Fibroblast of lung (primary cell): ENCODE measurements around the gene ITK. TPM values are rescaled to one million over a fixed set of nuclear protein-coding genes. Genes with fewer than 3 reads are reported as not detected.

Experiments
- DNase-seq, 2 donors: peaks; one replicate each; pipeline versions ENCODE4 v3.0.0 to v3.0.0-alpha.2; 2010; ENCODE audit warnings: low read depth in 2 of 2
- H2AFZ ChIP-seq: 2 replicates; pipeline ENCODE4 v1.5.1; 2012; ENCODE audit warnings: low read length, control low read depth, inconsistent platforms
- H3K27ac ChIP-seq: 2 replicates; pipeline ENCODE4 v1.5.1; 2011; ENCODE audit warnings: low read length, control low read depth; ENCODE audit not compliant: insufficient read depth
- H3K27me3 ChIP-seq: 2 replicates; pipeline ENCODE4 v1.5.1; 2011; ENCODE audit warnings: mild to moderate bottlenecking, low read length; ENCODE audit not compliant: control insufficient read depth, insufficient read depth
- H3K36me3 ChIP-seq: 2 replicates; pipeline ENCODE4 v1.5.1; 2011; ENCODE audit warnings: low read length; ENCODE audit not compliant: control insufficient read depth, insufficient read depth
- H3K4me1 ChIP-seq: 2 replicates; pipeline ENCODE4 v1.5.1; 2011; ENCODE audit warnings: low read length; ENCODE audit not compliant: control insufficient read depth, insufficient read depth; ENCODE audit errors: extremely low read depth
- H3K4me2 ChIP-seq: 2 replicates; pipeline ENCODE4 v1.5.1; 2011; ENCODE audit warnings: low read length, control low read depth; ENCODE audit not compliant: insufficient read depth; ENCODE audit errors: extremely low read depth
- H3K4me3 ChIP-seq, 4 experiments: fragments of 200-600 bp in 1 of 4; sonication (generic) in 1 of 4; replicated peaks in 1 of 4; 2 replicates each; pipeline ENCODE4 v1.5.1; 2011 to 2016; ENCODE audit warnings: low read length in 4 of 4, low read depth in 3 of 4, mild to moderate bottlenecking in 3 of 4, control low read depth in 2 of 4, inconsistent platforms in 1 of 4, mixed read lengths in 1 of 4; ENCODE audit not compliant: insufficient read depth in 1 of 4; ENCODE audit errors: control extremely low read depth in 1 of 4
- H3K79me2 ChIP-seq: 2 replicates; pipeline ENCODE4 v1.5.1; 2012; ENCODE audit warnings: mild to moderate bottlenecking, low read length, inconsistent platforms; ENCODE audit not compliant: control insufficient read depth, insufficient read depth
- H3K9ac ChIP-seq: 2 replicates; pipeline ENCODE4 v1.5.1; 2011; ENCODE audit warnings: mild to moderate bottlenecking, low read length, control low read depth; ENCODE audit not compliant: insufficient read depth
- H3K9me3 ChIP-seq: 2 replicates; pipeline ENCODE4 v1.5.1; 2012; ENCODE audit warnings: low read depth, low read length; ENCODE audit not compliant: control insufficient read depth, insufficient read depth
- H4K20me1 ChIP-seq: 2 replicates; pipeline ENCODE4 v1.5.1; 2011; ENCODE audit warnings: low read length; ENCODE audit not compliant: control insufficient read depth, insufficient read depth; ENCODE audit errors: extremely low read depth
- CTCF ChIP-seq, 2 donors: IDR thresholded peaks in 1 of 2; conservative IDR thresholded peaks in 1 of 2; 1 replicate in 1 of 2; 2 replicates in 1 of 2; pipeline ENCODE4 v1.5.1; 2011 to 2012; ENCODE audit warnings: low read length in 2 of 2, control low read depth in 1 of 2, inconsistent platforms in 1 of 2, low read depth in 1 of 2, mild to moderate bottlenecking in 1 of 2
- EZH2 ChIP-seq: IDR thresholded peaks from 2 replicates; pipeline ENCODE4 v1.5.1; 2012; ENCODE audit warnings: low read length, control low read depth, mild to moderate bottlenecking; ENCODE audit errors: missing control alignments
- polyA plus RNA-seq, 2 donors: library from polyadenylated mRNA; depleted of rRNA in 1 of 2; stranded (reverse) in 1 of 2; unstranded in 1 of 2; fragments of >200 nt; gene quantifications; 2 replicates each; pipeline ENCODE4 v1.2.1, GENCODE V29; 2011 to 2012; ENCODE audit warnings: missing spikeins in 1 of 2
- total RNA-seq: library from RNA; depleted of rRNA; stranded (reverse); fragments of >200 nt; gene quantifications from 2 replicates; pipeline ENCODE4 v1.2.1, GENCODE V29; 2014

The ITK gene
- total and polyA plus RNA-seq, 2 donors (not counting 1 experiment from before 2014, with no cell fraction given): 0.17 TPM; not detected in 1

- no peak overlapping the region for H2AFZ ChIP-seq
- H3K9ac ChIP-seq: no peak overlapping the region
- H3K27ac ChIP-seq: no peak overlapping the region
- H4K20me1 ChIP-seq: no peaks in the 10 kb centered on the region
- TF ChIP-seq EZH2: no peak
- peak; percentile 96 to 98 for TF ChIP-seq CTCF (conservative IDR thresholded peaks at IDR 0.05 in 1 of 2, IDR thresholded peaks at IDR 0.05 in 1 of 2; ENCODE audit: low read depth in 1 of 2, low read length in 2 of 2)
- H3K4me3 ChIP-seq: no peak overlapping the region
- peak; percentile 22 to 65 for DNase-seq
- H3K9me3 ChIP-seq: no peaks in the 10 kb centered on the region
- no peaks in the 10 kb centered on the region for H3K4me1 ChIP-seq
- no peaks in the 10 kb centered on the region for H3K27me3 ChIP-seq
- no peak overlapping the region for H3K4me2 ChIP-seq
- H3K36me3 ChIP-seq: no peaks in the 10 kb centered on the region
- H3K79me2 ChIP-seq: no peaks in the 10 kb centered on the region
Observed at GRCh38 chr5:157253547-157253946, 72.9 kb downstream of the ITK start.

GRCh38 chr5:157258450-157258849 is 77.8 kb downstream of the ITK start:
- Histone ChIP-seq H3K27ac (no peak overlapping the region), H3K4me3 (no peak overlapping the region), H2AFZ (no peak overlapping the region), H3K36me3 (no peaks in the 10 kb centered on the region), H3K79me2 (no peaks in the 10 kb centered on the region), H3K4me1 (no peaks in the 10 kb centered on the region), H3K9ac (no peak overlapping the region), H3K9me3 (no peaks in the 10 kb centered on the region), H3K4me2 (no peak overlapping the region), H3K27me3 (no peaks in the 10 kb centered on the region), H4K20me1 (no peaks in the 10 kb centered on the region)
- no peak for DNase-seq
- TF ChIP-seq CTCF (conservative IDR thresholded peaks at IDR 0.05 in 1 of 2, IDR thresholded peaks at IDR 0.05 in 1 of 2; ENCODE audit: low read depth in 1 of 2, low read length in 2 of 2) (no peak), EZH2 (no peak)

GRCh38 chr5:157259699-157260098 is 79.1 kb downstream of the ITK start:
- Histone ChIP-seq H3K79me2 (no peaks in the 10 kb centered on the region), H3K4me1 (no peaks in the 10 kb centered on the region), H3K4me2 (no peak overlapping the region), H2AFZ (no peak overlapping the region), H4K20me1 (no peaks in the 10 kb centered on the region), H3K9me3 (no peaks in the 10 kb centered on the region), H3K4me3 (no peak overlapping the region), H3K27ac (no peak overlapping the region), H3K9ac (no peak overlapping the region), H3K27me3 (no peaks in the 10 kb centered on the region), H3K36me3 (no peaks in the 10 kb centered on the region)
- no peak for TF ChIP-seq CTCF (conservative IDR thresholded peaks at IDR 0.05 in 1 of 2, IDR thresholded peaks at IDR 0.05 in 1 of 2; ENCODE audit: low read depth in 1 of 2, low read length in 2 of 2)
- no peak for TF ChIP-seq EZH2
- no peak for DNase-seq
